Type B pancreatic cell (in vitro differentiated cells): ENCODE measurements around the gene NSRP1. TPM values are rescaled to one million over a fixed set of nuclear protein-coding genes. Genes with fewer than 3 reads are reported as not detected.

Source experiments
- DNase-seq: peaks from one replicate; pipeline ENCODE4 v3.0.0; 2021; ENCODE audit warnings: mixed read lengths; ENCODE audit not compliant: unreplicated experiment; ENCODE audit errors: extremely low spot score
- H3K27ac Mint-ChIP-seq: 2 replicates; pipeline ENCODE4 v1.8.0; 2021; ENCODE audit warnings: mild to moderate bottlenecking, mixed read lengths
- H3K27me3 Mint-ChIP-seq: 2 replicates; pipeline ENCODE4 v1.8.0; 2021; ENCODE audit warnings: mixed read lengths
- H3K36me3 Mint-ChIP-seq: 2 replicates; pipeline ENCODE4 v1.8.0; 2021; ENCODE audit warnings: mixed read lengths
- H3K4me1 Mint-ChIP-seq: one replicate; pipeline ENCODE4 v1.8.0; 2021; ENCODE audit warnings: mixed read lengths; ENCODE audit not compliant: unreplicated experiment
- H3K4me3 Mint-ChIP-seq: 2 replicates; pipeline ENCODE4 v1.8.0; 2021; ENCODE audit warnings: mild to moderate bottlenecking, mixed read lengths
- H3K9me3 Mint-ChIP-seq: 2 replicates; pipeline ENCODE4 v1.8.0; 2021; ENCODE audit warnings: mixed read lengths
- CTCF ChIP-seq: fragments of 200-600 bp; sonication (generic); conservative IDR thresholded peaks from 2 replicates; pipeline ENCODE4 v1.5.0; 2021; ENCODE audit warnings: antibody characterized with exemption, mild to moderate bottlenecking
- total RNA-seq: library from RNA; stranded (reverse); gene quantifications from 2 replicates; pipeline ENCODE4 v1.2.1, GENCODE V29; 2021; ENCODE audit warnings: low replicate concordance

NSRP1 gene
- total RNA-seq, 1 donor from 2014 or later: 31.6 TPM

- Mint-ChIP-seq H3K27ac (no peak overlapping the region), H3K27me3 (no peaks in the 10 kb centered on the region), H3K9me3 (no peaks in the 10 kb centered on the region), H3K36me3 (no peaks in the 10 kb centered on the region), H3K4me3 (no peak overlapping the region), H3K4me1 (peaks cover 8% of the 10 kb centered on the region)
- no peak for DNase-seq
- no peak for TF ChIP-seq CTCF
These were observed 102.2 kb downstream of the NSRP1 start for GRCh38 chr17:30218799-30219198.

- no peaks in the 10 kb centered on the region for H3K36me3 Mint-ChIP-seq
- no peak for TF ChIP-seq CTCF
- H3K4me1 Mint-ChIP-seq: peaks cover 9% of the 10 kb centered on the region
- DNase-seq: no peak
- H3K27ac Mint-ChIP-seq: no peak overlapping the region
- H3K9me3 Mint-ChIP-seq: no peaks in the 10 kb centered on the region
- no peak overlapping the region for H3K4me3 Mint-ChIP-seq
- H3K27me3 Mint-ChIP-seq: no peaks in the 10 kb centered on the region
These were observed 102.7 kb downstream of the NSRP1 start for GRCh38 chr17:30219315-30219714.

- Mint-ChIP-seq H3K27ac (peak overlapping the region; percentile 30), H3K36me3 (no peaks in the 10 kb centered on the region), H3K4me3 (no peak overlapping the region), H3K4me1 (peaks cover 14% of the 10 kb centered on the region), H3K27me3 (no peaks in the 10 kb centered on the region), H3K9me3 (no peaks in the 10 kb centered on the region)
- no peak for TF ChIP-seq CTCF
- DNase-seq: no peak
These were observed 103.2 kb downstream of the NSRP1 start for GRCh38 chr17:30219833-30220232.

- Mint-ChIP-seq H3K27me3 (no peaks in the 10 kb centered on the region), H3K4me3 (no peak overlapping the region), H3K9me3 (no peaks in the 10 kb centered on the region), H3K36me3 (no peaks in the 10 kb centered on the region), H3K27ac (peak overlapping the region; percentile 30), H3K4me1 (peaks cover 18% of the 10 kb centered on the region)
- TF ChIP-seq CTCF: no peak
- no peak for DNase-seq
These were observed 103.8 kb downstream of the NSRP1 start for GRCh38 chr17:30220414-30220813.

GRCh38 chr17:30221346-30221745 lies 104.7 kb downstream of the NSRP1 start:
- Mint-ChIP-seq H3K4me1 (peaks cover 25% of the 10 kb centered on the region), H3K27me3 (no peaks in the 10 kb centered on the region), H3K4me3 (no peak overlapping the region), H3K36me3 (no peaks in the 10 kb centered on the region), H3K9me3 (no peaks in the 10 kb centered on the region), H3K27ac (no peak overlapping the region)
- TF ChIP-seq CTCF: no peak
- DNase-seq: no peak

GRCh38 chr17:30222251-30222650 lies 105.6 kb downstream of the NSRP1 start:
- Mint-ChIP-seq H3K27me3 (no peaks in the 10 kb centered on the region), H3K27ac (no peak overlapping the region), H3K36me3 (no peaks in the 10 kb centered on the region), H3K9me3 (no peaks in the 10 kb centered on the region), H3K4me1 (peaks cover 29% of the 10 kb centered on the region), H3K4me3 (no peak overlapping the region)
- no peak for DNase-seq
- TF ChIP-seq CTCF: no peak
